Kidney epithelial cell (primary cell): ENCODE measurements around the gene ATXN7L1. TPM values are rescaled to one million over a fixed set of nuclear protein-coding genes. Genes with fewer than 3 reads are reported as not detected.

Experiments
- DNase-seq: peaks from one replicate; pipeline ENCODE4 v3.0.0-alpha.2; 2010; ENCODE audit warnings: low read depth
- H3K27me3 ChIP-seq: 2 replicates; pipeline ENCODE4 v1.6.0; 2011; ENCODE audit warnings: low read length; ENCODE audit not compliant: control insufficient read depth, insufficient read depth
- H3K36me3 ChIP-seq: 2 replicates; pipeline ENCODE4 v1.5.1; 2011; ENCODE audit warnings: low read length; ENCODE audit not compliant: control insufficient read depth, insufficient read depth
- H3K4me3 ChIP-seq: 2 replicates; pipeline ENCODE4 v1.5.1; 2011; ENCODE audit warnings: low read depth, mild to moderate bottlenecking, control low read depth, low read length
- CTCF ChIP-seq: IDR thresholded peaks from 2 replicates; pipeline ENCODE4 v1.5.1; 2011; ENCODE audit warnings: mild to moderate bottlenecking, moderate library complexity, low read length, control low read depth, inconsistent platforms; ENCODE audit not compliant: insufficient read depth, poor library complexity, severe bottlenecking
- total RNA-seq: library from RNA; depleted of rRNA; stranded (reverse); fragments of >200 nt; gene quantifications from 2 replicates; pipeline ENCODE4 v1.2.3, GENCODE V29; 2015

ATXN7L1 gene
- total RNA-seq, 1 donor from 2014 or later, result 2.4 TPM

GRCh38 chr7:105580022-105580740 is 296.2 kb downstream of the ATXN7L1 start:
- DNase-seq, result no peak

GRCh38 chr7:105578496-105578895 is 297.9 kb downstream of the ATXN7L1 start:
- Histone ChIP-seq H3K27me3 (no peaks in the 10 kb centered on the region), H3K36me3 (no peaks in the 10 kb centered on the region), H3K4me3 (no peak overlapping the region)
- TF ChIP-seq CTCF, result no peak
- no peak for DNase-seq

More at GRCh38 chr7:105580022-105580740, 296.2 kb downstream of the ATXN7L1 start:
- no peaks in the 10 kb centered on the region for H3K36me3 ChIP-seq
- no peaks in the 10 kb centered on the region for H3K27me3 ChIP-seq
- no peak overlapping the region for H3K4me3 ChIP-seq
- peak; percentile 7 for TF ChIP-seq CTCF

GRCh38 chr7:105577251-105577650 is 299.1 kb downstream of the ATXN7L1 start:
- no peak for TF ChIP-seq CTCF
- H3K27me3 ChIP-seq, result no peaks in the 10 kb centered on the region
- DNase-seq, result no peak

GRCh38 chr7:105571891-105572290 is 304.5 kb downstream of the ATXN7L1 start:
- no peaks in the 10 kb centered on the region for H3K36me3 ChIP-seq
- no peaks in the 10 kb centered on the region for H3K27me3 ChIP-seq
- DNase-seq, result no peak
- H3K4me3 ChIP-seq, result no peak overlapping the region
- TF ChIP-seq CTCF, result no peak

More at GRCh38 chr7:105577251-105577650, 299.1 kb downstream of the ATXN7L1 start:
- Histone ChIP-seq H3K36me3 (no peaks in the 10 kb centered on the region), H3K4me3 (no peak overlapping the region)

- no peak for DNase-seq
- no peaks in the 10 kb centered on the region for H3K36me3 ChIP-seq
- no peak for TF ChIP-seq CTCF
- H3K27me3 ChIP-seq, result no peaks in the 10 kb centered on the region
- no peak overlapping the region for H3K4me3 ChIP-seq
Observed at GRCh38 chr7:105567821-105568220, 308.6 kb downstream of the ATXN7L1 start.

- H3K36me3 ChIP-seq, result no peaks in the 10 kb centered on the region
Observed at GRCh38 chr7:105567024-105567423, 309.4 kb downstream of the ATXN7L1 start.

More at GRCh38 chr7:105567024-105567423, 309.4 kb downstream of the ATXN7L1 start:
- no peak for DNase-seq
- H3K4me3 ChIP-seq, result no peak overlapping the region
- TF ChIP-seq CTCF, result no peak
- no peaks in the 10 kb centered on the region for H3K27me3 ChIP-seq
